ENCODE data around the gene EMILIN2. TPM values are rescaled to one million over a fixed set of nuclear protein-coding genes. Genes with fewer than 3 reads are reported as not detected.

Gene EMILIN2
- total RNA-seq, 1 donor from 2014 or later: 6.8 TPM

DNA sequence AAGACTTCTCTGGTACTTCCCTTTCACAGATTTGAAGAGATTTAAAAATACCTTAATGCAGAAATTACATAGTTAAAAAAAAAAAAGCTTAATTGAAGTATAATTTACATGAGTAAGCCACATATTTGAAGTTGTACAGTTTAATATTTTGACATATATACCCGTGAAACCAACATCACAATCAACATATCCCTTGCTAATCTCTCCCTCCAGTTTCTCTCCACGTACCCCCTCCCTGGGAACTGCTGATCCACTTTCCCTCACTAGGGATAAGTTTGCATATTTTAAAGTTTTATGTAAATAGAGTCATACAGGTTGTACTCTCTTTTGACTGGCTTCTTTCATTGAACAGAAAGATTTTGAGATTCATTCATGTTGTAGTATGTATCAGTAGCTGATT lies 22.4 kb downstream of the EMILIN2 start:
- H3K36me3 Mint-ChIP-seq (ENCODE audit: low read depth, unreplicated experiment): peaks cover 8% of the 10 kb centered on the region
- TF ChIP-seq, protein P1, sequence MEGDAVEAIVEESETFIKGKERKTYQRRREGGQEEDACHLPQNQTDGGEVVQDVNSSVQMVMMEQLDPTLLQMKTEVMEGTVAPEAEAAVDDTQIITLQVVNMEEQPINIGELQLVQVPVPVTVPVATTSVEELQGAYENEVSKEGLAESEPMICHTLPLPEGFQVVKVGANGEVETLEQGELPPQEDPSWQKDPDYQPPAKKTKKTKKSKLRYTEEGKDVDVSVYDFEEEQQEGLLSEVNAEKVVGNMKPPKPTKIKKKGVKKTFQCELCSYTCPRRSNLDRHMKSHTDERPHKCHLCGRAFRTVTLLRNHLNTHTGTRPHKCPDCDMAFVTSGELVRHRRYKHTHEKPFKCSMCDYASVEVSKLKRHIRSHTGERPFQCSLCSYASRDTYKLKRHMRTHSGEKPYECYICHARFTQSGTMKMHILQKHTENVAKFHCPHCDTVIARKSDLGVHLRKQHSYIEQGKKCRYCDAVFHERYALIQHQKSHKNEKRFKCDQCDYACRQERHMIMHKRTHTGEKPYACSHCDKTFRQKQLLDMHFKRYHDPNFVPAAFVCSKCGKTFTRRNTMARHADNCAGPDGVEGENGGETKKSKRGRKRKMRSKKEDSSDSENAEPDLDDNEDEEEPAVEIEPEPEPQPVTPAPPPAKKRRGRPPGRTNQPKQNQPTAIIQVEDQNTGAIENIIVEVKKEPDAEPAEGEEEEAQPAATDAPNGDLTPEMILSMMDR (IDR thresholded peaks at IDR 0.05; ENCODE audit: unreplicated experiment): no peak
- H3K4me3 Mint-ChIP-seq (ENCODE audit: unreplicated experiment): no peak overlapping the region
- no peak overlapping the region for H3K27ac Mint-ChIP-seq (ENCODE audit: unreplicated experiment)
- no peaks in the 10 kb centered on the region for H3K9me3 Mint-ChIP-seq (ENCODE audit: unreplicated experiment)
- H3K27me3 Mint-ChIP-seq (ENCODE audit: unreplicated experiment): no peaks in the 10 kb centered on the region
- no peaks in the 10 kb centered on the region for H3K4me1 Mint-ChIP-seq (ENCODE audit: unreplicated experiment)
- no peak for DNase-seq (ENCODE audit: low spot score)

DNA sequence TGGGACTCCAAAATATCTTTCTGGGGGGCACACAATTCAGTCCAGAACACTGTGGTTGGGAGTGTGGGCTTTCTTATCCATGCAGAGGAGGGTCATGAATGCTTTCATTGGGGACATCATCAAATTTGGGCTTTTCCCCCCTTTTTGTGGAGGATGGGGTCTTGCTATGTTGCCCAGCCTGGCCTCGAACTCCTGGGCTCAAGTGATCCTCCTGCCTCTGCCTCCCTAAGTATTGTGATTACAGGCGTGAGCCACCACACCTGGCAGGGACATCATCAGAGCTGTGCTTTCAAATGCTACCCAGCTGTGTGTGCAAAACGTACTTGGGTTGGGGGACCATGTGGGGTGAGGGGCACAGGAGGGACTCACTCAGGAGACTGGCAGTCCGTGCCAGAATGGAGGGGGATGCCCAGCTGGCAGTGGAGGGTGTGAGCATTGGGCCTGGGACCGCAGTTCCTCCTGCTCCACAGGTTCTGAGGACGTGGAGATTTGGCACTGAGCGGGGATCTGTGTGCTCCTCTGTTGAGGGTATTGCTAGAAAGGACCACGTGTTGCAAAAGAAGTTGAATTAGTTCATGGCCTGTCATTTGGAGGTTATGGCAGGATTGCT lies 24.4 kb downstream of the EMILIN2 start:
- Mint-ChIP-seq H3K4me1 (ENCODE audit: unreplicated experiment) (no peaks in the 10 kb centered on the region), H3K27ac (ENCODE audit: unreplicated experiment) (no peak overlapping the region)

DNA sequence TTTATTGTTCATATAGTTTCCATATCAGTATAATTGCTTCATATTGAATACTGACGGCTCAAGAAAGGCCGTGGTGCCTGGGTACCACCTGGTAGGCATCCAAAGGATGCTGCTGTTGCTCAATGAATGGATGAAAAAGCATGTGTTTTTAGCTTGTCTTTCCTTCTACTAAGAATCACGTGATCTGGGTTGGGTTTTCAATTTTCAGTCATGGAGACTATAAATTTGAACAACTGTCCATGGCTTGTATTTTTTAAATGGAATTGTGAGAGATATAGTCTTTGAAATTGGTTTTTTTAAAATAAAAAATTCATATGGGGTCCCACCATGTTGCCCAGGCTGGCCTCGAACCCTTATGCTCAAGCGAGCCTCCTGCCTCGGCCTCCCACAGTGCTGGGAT lies 25.3 kb downstream of the EMILIN2 start:
- Mint-ChIP-seq H3K4me1 (ENCODE audit: unreplicated experiment) (no peaks in the 10 kb centered on the region), H3K27me3 (ENCODE audit: unreplicated experiment) (peaks cover 3% of the 10 kb centered on the region), H3K27ac (ENCODE audit: unreplicated experiment) (no peak overlapping the region), H3K9me3 (ENCODE audit: unreplicated experiment) (no peaks in the 10 kb centered on the region), H3K4me3 (ENCODE audit: unreplicated experiment) (no peak overlapping the region), H3K36me3 (ENCODE audit: low read depth, unreplicated experiment) (peaks cover 3% of the 10 kb centered on the region)
- TF ChIP-seq, protein P1 (IDR thresholded peaks at IDR 0.05; ENCODE audit: unreplicated experiment): no peak
- DNase-seq (ENCODE audit: low spot score): no peak

More for the DNA sequence above, 24.4 kb downstream of the EMILIN2 start:
- Mint-ChIP-seq H3K4me3 (ENCODE audit: unreplicated experiment) (no peak overlapping the region), H3K36me3 (ENCODE audit: low read depth, unreplicated experiment) (peaks cover 5% of the 10 kb centered on the region), H3K9me3 (ENCODE audit: unreplicated experiment) (no peaks in the 10 kb centered on the region), H3K27me3 (ENCODE audit: unreplicated experiment) (peaks cover 3% of the 10 kb centered on the region)
- TF ChIP-seq, protein P1 (IDR thresholded peaks at IDR 0.05; ENCODE audit: unreplicated experiment): no peak
- no peak for DNase-seq (ENCODE audit: low spot score)

DNA sequence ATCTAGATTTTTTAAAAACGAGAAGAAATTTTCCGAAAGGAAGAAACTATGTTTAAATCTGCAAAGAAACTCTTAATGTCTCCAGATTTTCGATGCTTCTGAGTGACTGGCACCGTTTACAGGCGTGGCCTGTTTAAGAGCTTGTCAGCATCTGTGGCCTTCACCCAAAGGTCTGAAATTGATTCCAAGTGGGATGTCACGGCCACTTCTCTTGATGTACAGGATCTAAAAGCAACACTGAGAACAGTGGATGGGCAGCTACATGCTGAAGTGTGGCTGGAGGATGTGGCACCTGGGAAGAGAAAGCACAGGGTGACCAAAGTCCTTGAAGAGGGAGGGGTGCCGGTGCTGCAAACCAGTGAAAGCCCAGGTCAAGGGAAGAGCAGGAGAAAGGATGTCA lies 28.0 kb downstream of the EMILIN2 start:
- no peaks in the 10 kb centered on the region for H3K4me1 Mint-ChIP-seq (ENCODE audit: unreplicated experiment)
- peaks cover 3% of the 10 kb centered on the region for H3K27me3 Mint-ChIP-seq (ENCODE audit: unreplicated experiment)
- no peak for DNase-seq (ENCODE audit: low spot score)
- no peak overlapping the region for H3K4me3 Mint-ChIP-seq (ENCODE audit: unreplicated experiment)
- no peak overlapping the region for H3K27ac Mint-ChIP-seq (ENCODE audit: unreplicated experiment)
- TF ChIP-seq, protein P1 (IDR thresholded peaks at IDR 0.05; ENCODE audit: unreplicated experiment): no peak
- no peaks in the 10 kb centered on the region for H3K36me3 Mint-ChIP-seq (ENCODE audit: low read depth, unreplicated experiment)
- H3K9me3 Mint-ChIP-seq (ENCODE audit: unreplicated experiment): no peaks in the 10 kb centered on the region

DNA sequence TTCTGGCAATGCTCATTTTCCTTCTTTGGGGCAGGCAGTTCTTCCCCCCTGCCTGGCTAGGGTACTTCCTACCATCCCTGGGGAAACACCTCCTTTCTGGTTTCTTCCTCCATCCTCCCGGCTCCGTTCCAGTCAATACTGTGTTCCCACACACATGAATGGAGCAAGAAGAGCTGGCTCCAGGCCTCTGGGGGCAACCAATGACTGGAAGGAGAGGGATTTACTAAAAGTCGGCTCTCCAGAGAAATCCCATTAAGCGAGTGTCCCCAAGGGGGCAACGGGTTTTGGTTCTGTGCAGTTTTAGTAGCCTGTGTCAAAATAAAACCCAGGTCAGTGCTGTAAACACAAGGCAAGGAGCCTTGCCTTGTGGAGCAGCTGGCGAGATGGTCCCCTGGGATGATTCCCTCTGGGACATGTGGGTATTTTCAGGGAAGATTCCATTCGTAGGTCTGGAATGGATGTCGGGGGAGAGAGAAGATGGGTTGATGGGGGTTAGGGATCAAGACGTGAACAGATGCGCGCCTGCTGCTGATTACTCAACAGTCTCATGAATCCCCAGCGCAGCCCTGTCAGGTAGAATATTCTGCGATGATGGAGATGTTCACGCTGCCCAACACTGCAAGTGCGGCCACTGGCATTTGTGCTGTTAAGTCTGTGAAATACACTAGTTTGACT lies 32.0 kb downstream of the EMILIN2 start:
- Mint-ChIP-seq H3K4me1 (ENCODE audit: unreplicated experiment) (peaks cover 10% of the 10 kb centered on the region), H3K27ac (ENCODE audit: unreplicated experiment) (no peak overlapping the region)
- no peak for DNase-seq (ENCODE audit: low spot score)

More for the DNA sequence above, 32.0 kb downstream of the EMILIN2 start:
- H3K9me3 Mint-ChIP-seq (ENCODE audit: unreplicated experiment): no peaks in the 10 kb centered on the region
- H3K27me3 Mint-ChIP-seq (ENCODE audit: unreplicated experiment): peaks cover 9% of the 10 kb centered on the region
- no peaks in the 10 kb centered on the region for H3K36me3 Mint-ChIP-seq (ENCODE audit: low read depth, unreplicated experiment)
- TF ChIP-seq, protein P1 (IDR thresholded peaks at IDR 0.05; ENCODE audit: unreplicated experiment): no peak
- H3K4me3 Mint-ChIP-seq (ENCODE audit: unreplicated experiment): no peak overlapping the region
